Lower lobe of right lung (tissue), 2 donors: Measurements from ENCODE around the gene RALBP1. TPM values are rescaled to one million over a fixed set of nuclear protein-coding genes. Genes with fewer than 3 reads are reported as not detected.
"Not testable (repeated sequence)": the region's sequence is repeated elsewhere in the genome, so short reads cannot be mapped to it uniquely, and the experiment has no call there.

Source experiments
- ATAC-seq, 2 donors: fragments of 200-7000 bp; cut with Tn5 transposase; one replicate each; pipeline ENCODE4 v1.9.1; 2020 to 2022; ENCODE audit warnings: mild to moderate bottlenecking in 2 of 2, moderate library complexity in 2 of 2
- DNase-seq: peaks from one replicate; pipeline ENCODE4 v3.0.0-alpha.2; 2020
- H3K27ac ChIP-seq: fragments of 200-600 bp; one replicate; pipeline ENCODE4 v1.8.0; 2022
- H3K27me3 ChIP-seq: fragments of 200-600 bp; one replicate; pipeline ENCODE4 v1.8.0; 2022; ENCODE audit warnings: low read depth
- H3K36me3 ChIP-seq: fragments of 200-600 bp; one replicate; pipeline ENCODE4 v1.8.0; 2022; ENCODE audit warnings: mild to moderate bottlenecking
- H3K4me1 ChIP-seq: fragments of 200-600 bp; one replicate; pipeline ENCODE4 v1.8.0; 2022
- H3K4me3 ChIP-seq: fragments of 200-600 bp; one replicate; pipeline ENCODE4 v1.8.0; 2022; ENCODE audit warnings: mild to moderate bottlenecking
- H3K9me3 ChIP-seq: fragments of 200-600 bp; one replicate; pipeline ENCODE4 v1.8.0; 2022
- CTCF ChIP-seq: fragments of 200-600 bp; IDR thresholded peaks from one replicate; pipeline ENCODE4 v1.8.0; 2022; ENCODE audit warnings: antibody characterized with exemption, mild to moderate bottlenecking
- intact Hi-C: fragments of 100-400 bp; cut with DNase I; formaldehyde crosslinking; loops from one replicate; pipeline ENCODE4 v1.11.0; 2022
- long read RNA-seq: library from polyadenylated mRNA; unstranded; transcript quantifications from one replicate; pipeline ENCODE4 v2.0.0, GENCODE V29; 2021
- total RNA-seq: library from RNA; stranded (reverse); fragmentation: NEBNext Ultra II Directional; extraction: Animal tissue kit (Norgen Biotek cat#: 25700); gene quantifications from one replicate; pipeline ENCODE4 v1.2.1, GENCODE V29; 2021
- donor health status: DM: no; HTN: yes; CAD: no; lungs with severe emphysema.

The RALBP1 gene
- total RNA-seq, result 58.1 TPM
- long read RNA-seq, full-length matches to known transcripts, result 69 of 126 reads
- long read RNA-seq, partial matches to known transcripts, result 51 of 126 reads
- long read RNA-seq, other reads (novel, unspliced or antisense), result 6 of 126 reads

GRCh38 chr18:9474983-9475642 lies at the start of gene RALBP1:
RALBP1 (plus strand) TSS chr18:9475513; CDS start chr18:9513046, 37,533 bp downstream.
- peak; percentile 100 for DNase-seq
- ATAC-seq, result peak; percentile 99
- peak; percentile 26 for TF ChIP-seq CTCF
- intact Hi-C loops, result no loop called here
- peak within 1 kb of the TSS; percentile 95 for H3K27ac ChIP-seq
- no peaks in the 10 kb centered on the region for H3K9me3 ChIP-seq
- peak within 1 kb of the TSS; percentile 92 for H3K4me3 ChIP-seq
- H3K36me3 ChIP-seq, result peaks cover 5% of the 10 kb centered on the region
- peaks cover 21% of the 10 kb centered on the region for H3K4me1 ChIP-seq
- H3K27me3 ChIP-seq, result no peaks in the 10 kb centered on the region

GRCh38 chr18:9426753-9427152 lies 48.6 kb upstream of the RALBP1 start:
- Histone ChIP-seq H3K9me3 (no peaks in the 10 kb centered on the region), H3K4me3 (no peak overlapping the region), H3K27ac (no peak overlapping the region), H3K27me3 (no peaks in the 10 kb centered on the region), H3K4me1 (no peaks in the 10 kb centered on the region), H3K36me3 (no peaks in the 10 kb centered on the region)
- intact Hi-C loops, result no loop called here
- TF ChIP-seq CTCF, result no peak
- no peak for ATAC-seq
- DNase-seq, result no peak

- intact Hi-C loops, result no loop called here
Observed at GRCh38 chr18:9428301-9428706, 47.0 kb upstream of the RALBP1 start.

GRCh38 chr18:9428862-9429661 lies 46.3 kb upstream of the RALBP1 start:
- no peak for TF ChIP-seq CTCF
- no peak for DNase-seq
- no peak for ATAC-seq
- Histone ChIP-seq H3K36me3 (no peaks in the 10 kb centered on the region), H3K4me1 (peaks cover 6% of the 10 kb centered on the region), H3K27ac (no peak overlapping the region), H3K4me3 (no peak overlapping the region), H3K27me3 (no peaks in the 10 kb centered on the region), H3K9me3 (no peaks in the 10 kb centered on the region)
- intact Hi-C loops, result no loop called here

More at GRCh38 chr18:9428301-9428706, 47.0 kb upstream of the RALBP1 start:
- Histone ChIP-seq H3K36me3 (no peaks in the 10 kb centered on the region), H3K27me3 (no peaks in the 10 kb centered on the region), H3K9me3 (no peaks in the 10 kb centered on the region), H3K4me3 (no peak overlapping the region), H3K4me1 (no peaks in the 10 kb centered on the region), H3K27ac (no peak overlapping the region)
- TF ChIP-seq CTCF, result no peak
- ATAC-seq, result peak; percentile 31 to 45
- no peak for DNase-seq

GRCh38 chr18:9429662-9429993 lies 45.7 kb upstream of the RALBP1 start:
- Histone ChIP-seq H3K4me3 (no peak overlapping the region), H3K36me3 (no peaks in the 10 kb centered on the region), H3K27me3 (no peaks in the 10 kb centered on the region), H3K4me1 (peaks cover 10% of the 10 kb centered on the region), H3K27ac (no peak overlapping the region), H3K9me3 (no peaks in the 10 kb centered on the region)
- ATAC-seq (no peak), DNase-seq (no peak)
- intact Hi-C loops, result no loop called here
- TF ChIP-seq CTCF, result no peak

- DNase-seq, ATAC-seq: not testable (repeated sequence)
Observed at GRCh38 chr18:9430315-9430714, 45.0 kb upstream of the RALBP1 start.

More at GRCh38 chr18:9430315-9430714, 45.0 kb upstream of the RALBP1 start:
- H3K4me1 ChIP-seq, result peaks cover 10% of the 10 kb centered on the region
- intact Hi-C loops, H3K27me3 ChIP-seq, H3K4me3 ChIP-seq, H3K27ac ChIP-seq, H3K36me3 ChIP-seq, H3K9me3 ChIP-seq: not testable (repeated sequence)
